PC-3 (cell line): Measurements from ENCODE around the gene AADACL4. TPM values are rescaled to one million over a fixed set of nuclear protein-coding genes. Genes with fewer than 3 reads are reported as not detected.

ENCODE experiments used
- ATAC-seq: fragments of 200-7000 bp; cut with Tn5 transposase; 2 replicates; pipeline ENCODE4 v1.9.1; 2020; ENCODE audit warnings: mild to moderate bottlenecking, moderate library complexity
- BruUV-seq: library from RNA; stranded (reverse); fragments of 400-500 nt; replicated peaks from 2 replicates; lab custom pipeline; 2021; lab: Mats Ljungman, UMichigan
- CTCF ChIA-PET: fragments of 300-600 bp; sonication (Branson Sonifier 250); formaldehyde crosslinking; loops from one replicate; lab custom pipeline; 2022; ENCODE audit warnings: antibody characterized with exemption; lab: Charles Lee
- POLR2A ChIA-PET: fragments of 300-600 bp; sonication (Branson Sonifier 250); formaldehyde crosslinking; loops from one replicate; lab custom pipeline; 2022; ENCODE audit warnings: antibody characterized with exemption; ENCODE audit not compliant: unreplicated experiment; lab: Charles Lee
- DNase-seq: peaks from one replicate; pipeline ENCODE4 v3.0.0-alpha.2; 2015
- H2AFZ ChIP-seq: fragments of 300-600 bp; sonication (generic); 2 replicates; pipeline ENCODE4 v1.6.0; 2016; ENCODE audit warnings: antibody characterized with exemption, low read length
- H3F3A ChIP-seq: fragments of 300-600 bp; sonication (generic); one replicate; pipeline ENCODE4 v1.6.0; 2017; ENCODE audit warnings: antibody characterized with exemption, low read length, control low read depth, mild to moderate bottlenecking; ENCODE audit not compliant: unreplicated experiment
- H3K27ac ChIP-seq: fragments of 300-600 bp; sonication (generic); 2 replicates; pipeline ENCODE4 v1.5.1; 2016; ENCODE audit warnings: mild to moderate bottlenecking, low read length
- H3K27me3 ChIP-seq: fragments of 300-600 bp; sonication (generic); 2 replicates; pipeline ENCODE4 v1.6.1; 2016; ENCODE audit warnings: low read length, mixed read lengths
- H3K36me3 ChIP-seq: fragments of 300-600 bp; sonication (generic); 2 replicates; pipeline ENCODE4 v1.6.1; 2016; ENCODE audit warnings: low read depth, mixed run types, low read length, mixed read lengths
- H3K4me1 ChIP-seq: fragments of 300-600 bp; sonication (generic); 2 replicates; pipeline ENCODE4 v1.5.1; 2016; ENCODE audit warnings: low read length; ENCODE audit not compliant: insufficient read depth
- H3K4me2 ChIP-seq: fragments of 300-600 bp; sonication (generic); 2 replicates; pipeline ENCODE4 v1.6.0; 2016; ENCODE audit warnings: low read length
- H3K4me3 ChIP-seq: fragments of 300-600 bp; sonication (generic); 2 replicates; pipeline ENCODE4 v1.5.1; 2016; ENCODE audit warnings: mild to moderate bottlenecking, low read length, mixed read lengths
- H3K79me2 ChIP-seq: fragments of 300-600 bp; sonication (generic); 2 replicates; pipeline ENCODE4 v1.6.1; 2017; ENCODE audit warnings: low read length, mixed read lengths
- H3K9ac ChIP-seq: fragments of 300-600 bp; sonication (generic); 2 replicates; pipeline ENCODE4 v1.6.0; 2016; ENCODE audit warnings: mild to moderate bottlenecking, low read length
- H3K9me2 ChIP-seq: fragments of 300-600 bp; sonication (generic); replicated peaks from 2 replicates; pipeline ENCODE4 v1.6.1; 2016; ENCODE audit warnings: mixed run types, low read length, mixed read lengths
- H3K9me3 ChIP-seq: fragments of 300-600 bp; sonication (generic); 2 replicates; pipeline ENCODE4 v1.6.1; 2016; ENCODE audit warnings: low read length, mixed read lengths
- H4K20me1 ChIP-seq: fragments of 300-600 bp; sonication (generic); 2 replicates; pipeline ENCODE4 v1.6.1; 2016; ENCODE audit warnings: low read length, mixed read lengths
- EZH2 ChIP-seq: fragments of 300-600 bp; sonication (generic); IDR thresholded peaks from one replicate; pipeline ENCODE4 v1.6.1; 2017; ENCODE audit warnings: antibody characterized with exemption, mild to moderate bottlenecking, low read length; ENCODE audit not compliant: unreplicated experiment
- EZH2phosphoT487 ChIP-seq: fragments of 300-600 bp; sonication (generic); IDR thresholded peaks from 2 replicates; pipeline ENCODE4 v1.6.1; 2018; ENCODE audit warnings: mild to moderate bottlenecking, antibody characterized with exemption, low read length, borderline replicate concordance
- intact Hi-C: fragments of 100-400 bp; cut with micrococcal nuclease; formaldehyde crosslinking; loops from 2 replicates; pipeline ENCODE4 v1.9.0; 2023
- total RNA-seq: library from RNA; depleted of rRNA; stranded (reverse); fragments of >200 nt; gene quantifications from 2 replicates; pipeline ENCODE4 v1.2.3, GENCODE V29; 2014
- TF ChIP-seq, protein P1 (sequence below): fragments of 300-600 bp; sonication (generic); conservative IDR thresholded peaks from 2 replicates; pipeline ENCODE4 v1.5.1; 2017; ENCODE audit warnings: antibody characterized with exemption, low read depth, mild to moderate bottlenecking, low read length

AADACL4 gene
- total RNA-seq, 1 experiment from 2014 or later: not detected

DNA sequence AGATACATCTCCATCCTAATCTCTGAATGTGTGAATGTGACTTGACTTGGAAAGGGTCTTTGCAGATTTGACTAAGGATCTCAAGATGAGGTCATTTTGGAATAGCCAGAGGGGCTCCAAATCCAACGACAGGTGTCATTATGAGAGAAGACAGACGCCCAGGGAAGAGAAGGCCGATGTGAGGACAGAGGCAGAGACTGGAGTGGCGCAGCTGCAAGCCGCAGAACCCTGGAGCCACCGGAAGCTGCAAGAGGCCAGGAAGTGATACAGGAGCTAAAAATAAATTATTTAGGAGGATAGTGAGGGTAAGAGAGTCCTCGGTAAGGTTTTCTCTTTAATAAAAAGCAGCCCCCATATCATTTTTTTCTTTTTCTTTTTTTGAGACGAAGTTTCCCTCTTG lies 9.7 kb upstream of the AADACL4 start:
- no peaks in the 10 kb centered on the region for H3K79me2 ChIP-seq
- H3K36me3 ChIP-seq: no peaks in the 10 kb centered on the region
- ChIA-PET POLR2A (interaction anchor here (0.6 kb wide), 1 partner anchor 379 kb away, joined by 3 read pairs; no protein-coding TSS in a partner anchor), CTCF (interaction anchor here (0.5 to 0.6 kb wide), 2 partner anchors 18 to 329 kb away, joined by 3 to 4 read pairs; no protein-coding TSS in a partner anchor)
- H3F3A ChIP-seq: no peaks in the 10 kb centered on the region
- TF ChIP-seq, protein P1, sequence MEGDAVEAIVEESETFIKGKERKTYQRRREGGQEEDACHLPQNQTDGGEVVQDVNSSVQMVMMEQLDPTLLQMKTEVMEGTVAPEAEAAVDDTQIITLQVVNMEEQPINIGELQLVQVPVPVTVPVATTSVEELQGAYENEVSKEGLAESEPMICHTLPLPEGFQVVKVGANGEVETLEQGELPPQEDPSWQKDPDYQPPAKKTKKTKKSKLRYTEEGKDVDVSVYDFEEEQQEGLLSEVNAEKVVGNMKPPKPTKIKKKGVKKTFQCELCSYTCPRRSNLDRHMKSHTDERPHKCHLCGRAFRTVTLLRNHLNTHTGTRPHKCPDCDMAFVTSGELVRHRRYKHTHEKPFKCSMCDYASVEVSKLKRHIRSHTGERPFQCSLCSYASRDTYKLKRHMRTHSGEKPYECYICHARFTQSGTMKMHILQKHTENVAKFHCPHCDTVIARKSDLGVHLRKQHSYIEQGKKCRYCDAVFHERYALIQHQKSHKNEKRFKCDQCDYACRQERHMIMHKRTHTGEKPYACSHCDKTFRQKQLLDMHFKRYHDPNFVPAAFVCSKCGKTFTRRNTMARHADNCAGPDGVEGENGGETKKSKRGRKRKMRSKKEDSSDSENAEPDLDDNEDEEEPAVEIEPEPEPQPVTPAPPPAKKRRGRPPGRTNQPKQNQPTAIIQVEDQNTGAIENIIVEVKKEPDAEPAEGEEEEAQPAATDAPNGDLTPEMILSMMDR: no peak
- TF ChIP-seq EZH2phosphoT487 (no peak), EZH2 (no peak)
- no peak overlapping the region for H2AFZ ChIP-seq
- no peak overlapping the region for H3K4me3 ChIP-seq
- H3K27me3 ChIP-seq: no peaks in the 10 kb centered on the region
- H3K9me2 ChIP-seq: no peaks in the 10 kb centered on the region
- H4K20me1 ChIP-seq: no peaks in the 10 kb centered on the region
- intact Hi-C loops: no loop called here
- ATAC-seq: no peak
- H3K27ac ChIP-seq: no peak overlapping the region
- BruUV-seq: no TSS peak
- no peak overlapping the region for H3K4me2 ChIP-seq
- H3K4me1 ChIP-seq: no peaks in the 10 kb centered on the region
- peaks cover 8% of the 10 kb centered on the region; the same call in 1 of the 2 replicates for H3K9me3 ChIP-seq
- DNase-seq: no peak
- H3K9ac ChIP-seq: no peak overlapping the region

DNA sequence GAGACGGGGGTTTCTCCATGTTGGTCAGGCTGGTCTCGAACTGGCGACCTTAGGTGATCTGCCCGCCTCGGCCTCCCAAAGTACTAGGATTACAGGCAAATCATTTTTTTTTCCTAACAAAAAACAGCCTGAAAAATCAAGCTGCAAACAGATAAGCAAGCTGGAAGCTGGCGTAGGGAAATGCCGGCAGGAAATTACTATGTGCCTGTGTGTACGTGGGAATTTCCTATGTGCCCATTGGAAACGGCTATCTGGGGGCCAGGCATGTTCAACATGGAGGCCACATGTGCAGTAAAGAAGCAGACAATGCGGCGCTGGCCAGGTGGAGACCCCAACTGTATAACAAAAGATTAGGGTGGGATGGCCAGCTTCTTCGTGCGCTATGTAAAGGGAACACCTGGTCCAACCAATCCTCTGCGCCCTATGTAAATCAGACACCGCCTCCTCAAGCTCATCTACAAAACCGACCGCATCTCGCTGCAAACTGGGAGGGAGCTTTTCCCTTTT lies 9.1 kb upstream of the AADACL4 start:
- Histone ChIP-seq H3K79me2 (no peaks in the 10 kb centered on the region), H3K4me2 (no peak overlapping the region), H3K36me3 (no peaks in the 10 kb centered on the region), H3K9ac (no peak overlapping the region), H3K27ac (no peak overlapping the region), H3K4me1 (no peaks in the 10 kb centered on the region), H3F3A (no peaks in the 10 kb centered on the region), H2AFZ (no peak overlapping the region), H3K27me3 (no peaks in the 10 kb centered on the region), H4K20me1 (no peaks in the 10 kb centered on the region), H3K4me3 (no peak overlapping the region), H3K9me3 (peaks cover 13% of the 10 kb centered on the region), H3K9me2 (no peaks in the 10 kb centered on the region)
- DNase-seq: no peak
- POLR2A ChIA-PET: interaction anchor here (0.6 kb wide), 1 partner anchor 379 kb away, joined by 3 read pairs; no protein-coding TSS in a partner anchor
- intact Hi-C loops: no loop called here
- ATAC-seq: no peak
- TF ChIP-seq EZH2 (no peak), EZH2phosphoT487 (no peak)
- TF ChIP-seq, protein P1: no peak
- no TSS peak for BruUV-seq
- CTCF ChIA-PET: interaction anchor here (0.6 kb wide), 1 partner anchor 17 kb away, joined by 4 read pairs; no protein-coding TSS in a partner anchor
